Adrenal gland (tissue), 5 donors: ENCODE measurements around the gene GAS2.

Experiments used
- POLR2A ChIP-seq, 2 donors: fragments of 450-650 bp; IDR thresholded peaks; one replicate each; pipeline ENCODE4 v1.6.1; 2017; ENCODE audit warnings: antibody characterized with exemption in 2 of 2, mild to moderate bottlenecking in 2 of 2, moderate library complexity in 1 of 2
- TF ChIP-seq, protein P1 (sequence below), 6 experiments: fragments of 450-650 bp in 4 of 6; fragments of 200-600 bp in 2 of 6; sonication (generic) in 1 of 6; IDR thresholded peaks; 1 replicate in 5 of 6; 2 replicates in 1 of 6; pipeline versions ENCODE4 v1.5.1 to v1.8.0; 2016 to 2021; ENCODE audit warnings: antibody characterized with exemption in 6 of 6, mild to moderate bottlenecking in 2 of 6, moderate library complexity in 1 of 6
- donor health status: DM: no; HTN: no; CAD: no.

DNA sequence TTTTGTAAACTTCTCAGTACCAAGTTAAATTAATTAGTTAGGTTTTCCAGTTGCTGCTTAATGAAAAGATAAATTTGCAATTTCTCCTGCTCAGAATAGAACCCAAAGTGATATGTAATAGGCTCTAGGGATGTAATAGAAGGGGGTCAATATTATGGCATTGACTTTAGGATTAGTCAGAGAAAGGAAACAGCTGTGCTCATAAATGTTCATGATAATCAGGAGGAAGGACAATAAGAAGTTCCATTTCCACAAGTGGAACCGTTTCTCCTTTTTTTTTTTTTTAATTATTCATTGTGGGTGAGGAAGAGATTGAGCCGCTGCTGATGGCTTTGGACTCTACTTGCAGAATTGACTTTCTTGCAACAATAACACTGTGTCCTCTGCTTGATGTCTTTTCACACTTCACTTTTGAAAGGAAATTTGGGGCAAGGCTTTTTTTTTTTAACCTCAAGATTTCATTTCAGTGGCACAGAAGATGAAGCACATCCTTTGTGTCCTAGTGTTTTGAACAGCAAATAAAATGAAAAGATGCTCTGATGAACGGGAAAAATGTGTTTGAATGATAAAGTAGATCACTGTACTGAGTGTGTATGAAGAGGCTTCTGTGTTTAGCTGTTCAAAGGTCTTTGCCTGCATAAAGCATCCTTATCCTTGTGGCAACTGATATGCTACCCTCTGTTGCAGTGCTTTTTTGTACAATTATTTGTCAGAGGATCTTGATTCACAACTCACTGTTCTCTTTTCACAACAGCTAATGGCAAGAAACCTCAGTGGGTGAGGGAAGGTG, 62.4 kb downstream of the GAS2 start:
- TF ChIP-seq, protein P1, sequence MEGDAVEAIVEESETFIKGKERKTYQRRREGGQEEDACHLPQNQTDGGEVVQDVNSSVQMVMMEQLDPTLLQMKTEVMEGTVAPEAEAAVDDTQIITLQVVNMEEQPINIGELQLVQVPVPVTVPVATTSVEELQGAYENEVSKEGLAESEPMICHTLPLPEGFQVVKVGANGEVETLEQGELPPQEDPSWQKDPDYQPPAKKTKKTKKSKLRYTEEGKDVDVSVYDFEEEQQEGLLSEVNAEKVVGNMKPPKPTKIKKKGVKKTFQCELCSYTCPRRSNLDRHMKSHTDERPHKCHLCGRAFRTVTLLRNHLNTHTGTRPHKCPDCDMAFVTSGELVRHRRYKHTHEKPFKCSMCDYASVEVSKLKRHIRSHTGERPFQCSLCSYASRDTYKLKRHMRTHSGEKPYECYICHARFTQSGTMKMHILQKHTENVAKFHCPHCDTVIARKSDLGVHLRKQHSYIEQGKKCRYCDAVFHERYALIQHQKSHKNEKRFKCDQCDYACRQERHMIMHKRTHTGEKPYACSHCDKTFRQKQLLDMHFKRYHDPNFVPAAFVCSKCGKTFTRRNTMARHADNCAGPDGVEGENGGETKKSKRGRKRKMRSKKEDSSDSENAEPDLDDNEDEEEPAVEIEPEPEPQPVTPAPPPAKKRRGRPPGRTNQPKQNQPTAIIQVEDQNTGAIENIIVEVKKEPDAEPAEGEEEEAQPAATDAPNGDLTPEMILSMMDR (IDR thresholded peaks at IDR 0.05), result no peak
- TF ChIP-seq POLR2A (IDR thresholded peaks at IDR 0.05), result no peak
